Measurements from ENCODE around the gene ZAR1L.
A peak's percentile ranks its signal among the peaks of the same experiment; 100 is the strongest.

ZAR1L gene

DNA sequence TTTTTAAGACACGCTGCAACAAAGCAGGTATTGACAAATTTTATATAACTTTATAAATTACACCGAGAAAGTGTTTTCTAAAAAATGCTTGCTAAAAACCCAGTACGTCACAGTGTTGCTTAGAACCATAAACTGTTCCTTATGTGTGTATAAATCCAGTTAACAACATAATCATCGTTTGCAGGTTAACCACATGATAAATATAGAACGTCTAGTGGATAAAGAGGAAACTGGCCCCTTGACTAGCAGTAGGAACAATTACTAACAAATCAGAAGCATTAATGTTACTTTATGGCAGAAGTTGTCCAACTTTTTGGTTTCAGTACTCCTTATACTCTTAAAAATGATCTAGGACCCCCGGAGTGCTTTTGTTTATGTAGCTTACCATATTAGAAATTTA, 1.3 kb upstream of the ZAR1L start:
- no peak for DNase-seq
- H3K27ac ChIP-seq = peak overlapping the region; percentile 99
- TF ChIP-seq, protein P1, sequence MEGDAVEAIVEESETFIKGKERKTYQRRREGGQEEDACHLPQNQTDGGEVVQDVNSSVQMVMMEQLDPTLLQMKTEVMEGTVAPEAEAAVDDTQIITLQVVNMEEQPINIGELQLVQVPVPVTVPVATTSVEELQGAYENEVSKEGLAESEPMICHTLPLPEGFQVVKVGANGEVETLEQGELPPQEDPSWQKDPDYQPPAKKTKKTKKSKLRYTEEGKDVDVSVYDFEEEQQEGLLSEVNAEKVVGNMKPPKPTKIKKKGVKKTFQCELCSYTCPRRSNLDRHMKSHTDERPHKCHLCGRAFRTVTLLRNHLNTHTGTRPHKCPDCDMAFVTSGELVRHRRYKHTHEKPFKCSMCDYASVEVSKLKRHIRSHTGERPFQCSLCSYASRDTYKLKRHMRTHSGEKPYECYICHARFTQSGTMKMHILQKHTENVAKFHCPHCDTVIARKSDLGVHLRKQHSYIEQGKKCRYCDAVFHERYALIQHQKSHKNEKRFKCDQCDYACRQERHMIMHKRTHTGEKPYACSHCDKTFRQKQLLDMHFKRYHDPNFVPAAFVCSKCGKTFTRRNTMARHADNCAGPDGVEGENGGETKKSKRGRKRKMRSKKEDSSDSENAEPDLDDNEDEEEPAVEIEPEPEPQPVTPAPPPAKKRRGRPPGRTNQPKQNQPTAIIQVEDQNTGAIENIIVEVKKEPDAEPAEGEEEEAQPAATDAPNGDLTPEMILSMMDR (IDR thresholded peaks at IDR 0.05; ENCODE audit: low read depth, low read length) = no peak
- peaks cover 19% of the 10 kb centered on the region for H3K36me3 ChIP-seq
- H3K9me3 ChIP-seq (ENCODE audit: severe bottlenecking) = no peaks in the 10 kb centered on the region
- H3K27me3 ChIP-seq (ENCODE audit: insufficient read depth, low read depth, severe bottlenecking) = no peaks in the 10 kb centered on the region
- H3K4me3 ChIP-seq (ENCODE audit: low read depth, low read length) = peak overlapping the region; percentile 86

DNA sequence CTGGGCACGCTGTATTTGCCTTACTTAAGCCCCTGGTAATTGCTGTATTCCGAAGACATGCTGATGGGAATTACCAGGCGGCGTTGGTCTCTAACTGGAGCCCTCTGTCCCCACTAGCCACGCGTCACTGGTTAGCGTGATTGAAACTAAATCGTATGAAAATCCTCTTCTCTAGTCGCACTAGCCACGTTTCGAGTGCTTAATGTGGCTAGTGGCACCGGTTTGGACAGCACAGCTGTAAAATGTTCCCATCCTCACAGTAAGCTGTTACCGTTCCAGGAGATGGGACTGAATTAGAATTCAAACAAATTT, 821 bp upstream of the ZAR1L start:
- Histone ChIP-seq H3K36me3 (peaks cover 16% of the 10 kb centered on the region), H3K9me3 (ENCODE audit: severe bottlenecking) (no peaks in the 10 kb centered on the region), H3K4me3 (ENCODE audit: low read depth, low read length) (peak overlapping the region; percentile 86), H3K27ac (peak overlapping the region; percentile 99), H3K27me3 (ENCODE audit: insufficient read depth, low read depth, severe bottlenecking) (no peaks in the 10 kb centered on the region)
- TF ChIP-seq, protein P1 (IDR thresholded peaks at IDR 0.05; ENCODE audit: low read depth, low read length) = no peak
- no peak for DNase-seq

DNA sequence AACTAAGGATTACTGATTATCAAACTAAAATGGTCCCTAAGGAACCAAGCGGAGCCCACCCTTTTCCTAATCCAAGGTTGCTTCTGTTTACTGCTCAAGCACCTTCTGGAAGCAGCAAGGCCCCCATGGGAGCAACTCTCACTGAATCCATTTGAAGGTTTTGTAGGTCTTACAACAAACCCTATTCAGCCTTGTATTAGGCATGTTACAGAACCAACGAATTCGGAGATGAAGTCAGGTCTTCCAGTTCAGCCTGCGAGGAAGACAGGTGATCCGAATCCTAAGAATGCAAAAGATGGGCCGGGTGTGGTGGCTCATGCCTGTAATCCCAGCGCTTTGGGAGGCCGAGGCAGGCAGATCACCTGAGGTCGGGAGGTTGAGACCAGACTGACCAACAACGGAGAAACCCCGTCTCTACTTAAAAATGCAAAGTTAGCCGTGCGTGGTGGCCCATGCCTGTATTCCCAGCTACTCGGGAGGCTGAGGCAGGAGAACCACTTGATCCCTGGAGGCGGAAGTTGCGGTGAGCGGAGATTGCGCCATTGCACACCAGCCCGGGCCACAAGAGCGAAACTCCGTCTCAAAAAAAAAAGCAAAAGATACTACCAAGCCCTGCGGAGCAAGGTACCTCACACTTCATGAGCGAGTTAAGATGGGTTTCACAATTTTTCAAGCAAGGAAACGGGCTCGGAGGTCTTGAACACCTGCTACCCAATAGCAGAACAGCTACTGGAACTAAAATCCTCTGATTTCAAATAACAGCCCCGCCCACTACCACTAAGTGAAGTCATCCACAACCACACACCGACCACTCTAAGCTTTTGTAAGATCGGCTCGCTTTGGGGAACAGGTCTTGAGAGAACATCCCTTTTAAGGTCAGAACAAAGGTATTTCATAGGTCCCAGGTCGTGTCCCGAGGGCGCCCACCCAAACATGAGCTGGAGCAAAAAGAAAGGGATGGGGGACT, 609 bp downstream of the ZAR1L start:
- Histone ChIP-seq H3K9me3 (ENCODE audit: severe bottlenecking) (no peaks in the 10 kb centered on the region), H3K4me3 (ENCODE audit: low read depth, low read length) (peak overlapping the region; percentile 86), H3K27me3 (ENCODE audit: insufficient read depth, low read depth, severe bottlenecking) (no peaks in the 10 kb centered on the region), H3K36me3 (peaks cover 6% of the 10 kb centered on the region), H3K27ac (peak overlapping the region; percentile 99)
- peak; percentile 25 for DNase-seq
- TF ChIP-seq, protein P1 (IDR thresholded peaks at IDR 0.05; ENCODE audit: low read depth, low read length) = no peak

DNA sequence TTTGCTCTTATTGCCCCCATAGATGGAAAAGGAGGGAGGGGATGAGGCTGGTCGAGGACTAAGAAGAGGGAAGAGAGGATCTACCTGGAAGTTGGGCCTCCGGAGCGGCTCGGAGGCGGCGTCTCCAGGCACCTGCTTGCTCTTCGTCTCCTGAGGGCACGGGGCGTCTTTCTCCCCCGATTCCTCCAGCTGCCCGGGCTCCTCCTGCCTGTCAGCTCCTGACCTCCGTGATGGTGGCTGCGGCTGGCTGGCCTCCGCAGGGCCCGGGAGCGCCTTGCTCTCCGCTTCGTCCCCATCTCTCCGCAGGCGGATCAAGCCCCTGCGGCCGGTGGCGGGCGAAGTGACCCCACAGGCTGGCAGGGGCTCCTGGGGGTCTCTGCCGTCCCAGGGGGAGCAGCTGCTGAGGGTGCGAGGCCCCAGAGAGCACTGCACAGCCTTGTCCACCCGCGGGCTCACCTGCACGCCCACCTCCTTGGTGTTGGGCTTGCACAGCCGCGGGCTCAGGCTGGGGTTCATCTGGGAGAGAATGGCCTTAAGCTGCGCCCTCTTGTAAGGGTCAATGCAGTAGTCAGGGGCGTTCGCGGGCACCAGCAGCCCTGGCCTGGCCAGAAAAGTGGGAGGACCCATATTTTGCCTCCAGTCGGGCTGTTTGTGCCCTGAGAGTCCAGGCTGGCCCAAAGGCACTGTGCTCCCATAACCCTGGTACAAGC, 3.8 kb downstream of the ZAR1L start:
- Histone ChIP-seq H3K9me3 (ENCODE audit: severe bottlenecking) (no peaks in the 10 kb centered on the region), H3K27me3 (ENCODE audit: insufficient read depth, low read depth, severe bottlenecking) (no peaks in the 10 kb centered on the region), H3K4me3 (ENCODE audit: low read depth, low read length) (no peak overlapping the region), H3K36me3 (no peaks in the 10 kb centered on the region), H3K27ac (no peak overlapping the region)
- no peak for DNase-seq
- TF ChIP-seq, protein P1 (IDR thresholded peaks at IDR 0.05; ENCODE audit: low read depth, low read length) = no peak

DNA sequence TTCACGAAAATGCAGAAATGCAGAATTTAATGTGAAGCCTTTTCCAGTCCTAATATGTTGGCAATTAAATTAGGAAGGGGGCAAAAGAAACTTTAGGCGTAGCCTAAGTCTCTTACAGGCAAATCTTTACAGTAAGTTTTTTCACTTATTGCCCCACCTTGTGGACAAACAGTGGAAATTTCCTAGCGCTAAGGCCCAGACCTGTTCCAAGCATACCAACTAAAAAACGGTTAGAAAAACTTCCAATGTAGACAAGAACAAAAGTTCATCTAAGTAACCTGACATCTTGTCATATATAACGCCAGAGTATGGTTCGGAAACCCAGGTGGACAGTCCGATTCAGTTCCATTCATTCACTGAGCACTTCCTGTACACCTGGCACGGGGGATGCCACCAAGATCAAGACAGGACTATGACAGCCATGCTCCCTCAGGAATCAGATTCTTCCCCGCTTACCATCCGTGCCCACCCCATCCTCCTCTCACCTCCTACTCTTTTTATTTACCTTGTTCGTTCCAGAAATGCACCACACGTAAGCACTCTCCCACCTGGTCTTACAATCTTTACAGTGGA, 4.9 kb downstream of the ZAR1L start:
- no peak overlapping the region for H3K27ac ChIP-seq
- TF ChIP-seq, protein P1 (IDR thresholded peaks at IDR 0.05; ENCODE audit: low read depth, low read length) = peak; percentile 42; the same call in 1 of the 2 replicates
- no peaks in the 10 kb centered on the region for H3K27me3 ChIP-seq (ENCODE audit: insufficient read depth, low read depth, severe bottlenecking)
- H3K9me3 ChIP-seq (ENCODE audit: severe bottlenecking) = no peaks in the 10 kb centered on the region
- DNase-seq = peak; percentile 23
- H3K36me3 ChIP-seq = no peaks in the 10 kb centered on the region
- peak overlapping the region; percentile 26; the same call in 1 of the 2 replicates for H3K4me3 ChIP-seq (ENCODE audit: low read depth, low read length)

All from WERI-Rb-1 (cell line).